GM19372 (cell line): Measurements from ENCODE around the gene PLBD1.

ENCODE experiments used
- ATAC-seq: cut with Tn5 transposase; IDR thresholded peaks from one replicate; pipeline ENCODE4 v1.9.1; 2021; ENCODE audit warnings: mild to moderate bottlenecking, low read depth, moderate library complexity; ENCODE audit not compliant: unreplicated experiment

The PLBD1 gene

DNA sequence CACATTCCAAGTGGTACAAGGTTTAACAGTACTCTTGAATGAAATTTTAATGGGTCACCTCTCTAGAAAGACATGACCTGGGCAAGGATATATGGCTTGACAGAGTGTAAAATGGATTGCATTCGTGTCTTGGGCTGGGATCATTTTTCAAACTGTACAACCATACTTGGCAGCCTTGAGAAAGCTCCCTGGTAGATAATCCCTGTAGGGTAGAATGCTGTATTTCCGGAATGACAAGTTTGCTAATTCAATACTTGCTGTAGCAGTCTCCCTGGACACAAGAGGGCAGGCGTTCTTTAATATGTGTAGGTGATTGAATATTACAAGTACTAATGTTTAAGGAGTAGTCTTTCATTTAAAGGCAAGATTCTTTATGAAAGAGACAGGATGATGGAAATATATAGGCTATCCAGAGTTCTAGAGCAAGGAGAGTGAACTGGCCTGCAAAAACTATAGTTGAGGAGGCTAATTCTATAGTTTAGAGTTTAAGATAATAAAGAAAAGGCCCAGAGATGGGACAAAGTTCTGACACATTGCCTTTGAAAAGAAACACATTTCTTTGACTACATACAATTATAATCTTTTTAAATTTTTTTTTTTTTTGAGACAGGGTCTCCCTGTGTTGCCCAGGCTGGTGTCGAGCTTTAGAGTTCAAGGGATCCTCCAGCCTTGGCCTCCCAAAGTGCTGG lies 53.4 kb downstream of the PLBD1 start:
- no peak for ATAC-seq

DNA sequence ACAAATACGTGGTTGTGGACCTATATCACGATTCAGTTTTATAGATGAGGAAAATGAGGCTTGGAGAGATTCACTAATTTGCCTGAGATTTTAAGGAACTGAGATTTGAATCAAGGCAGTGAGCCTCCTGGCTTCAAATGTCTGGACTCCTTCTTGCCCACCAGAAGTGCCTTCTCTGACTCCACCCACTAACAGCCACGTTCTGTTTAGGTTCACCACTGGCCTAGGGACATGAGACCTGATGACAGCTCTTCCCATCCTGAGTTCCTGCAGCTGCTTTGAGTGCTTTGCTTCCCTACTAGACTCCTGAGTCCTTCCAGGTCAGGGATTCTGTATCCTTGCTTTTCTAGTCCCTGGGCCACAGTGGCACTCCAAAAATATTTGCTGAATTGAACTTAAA lies 57.1 kb downstream of the PLBD1 start:
- no peak for ATAC-seq

DNA sequence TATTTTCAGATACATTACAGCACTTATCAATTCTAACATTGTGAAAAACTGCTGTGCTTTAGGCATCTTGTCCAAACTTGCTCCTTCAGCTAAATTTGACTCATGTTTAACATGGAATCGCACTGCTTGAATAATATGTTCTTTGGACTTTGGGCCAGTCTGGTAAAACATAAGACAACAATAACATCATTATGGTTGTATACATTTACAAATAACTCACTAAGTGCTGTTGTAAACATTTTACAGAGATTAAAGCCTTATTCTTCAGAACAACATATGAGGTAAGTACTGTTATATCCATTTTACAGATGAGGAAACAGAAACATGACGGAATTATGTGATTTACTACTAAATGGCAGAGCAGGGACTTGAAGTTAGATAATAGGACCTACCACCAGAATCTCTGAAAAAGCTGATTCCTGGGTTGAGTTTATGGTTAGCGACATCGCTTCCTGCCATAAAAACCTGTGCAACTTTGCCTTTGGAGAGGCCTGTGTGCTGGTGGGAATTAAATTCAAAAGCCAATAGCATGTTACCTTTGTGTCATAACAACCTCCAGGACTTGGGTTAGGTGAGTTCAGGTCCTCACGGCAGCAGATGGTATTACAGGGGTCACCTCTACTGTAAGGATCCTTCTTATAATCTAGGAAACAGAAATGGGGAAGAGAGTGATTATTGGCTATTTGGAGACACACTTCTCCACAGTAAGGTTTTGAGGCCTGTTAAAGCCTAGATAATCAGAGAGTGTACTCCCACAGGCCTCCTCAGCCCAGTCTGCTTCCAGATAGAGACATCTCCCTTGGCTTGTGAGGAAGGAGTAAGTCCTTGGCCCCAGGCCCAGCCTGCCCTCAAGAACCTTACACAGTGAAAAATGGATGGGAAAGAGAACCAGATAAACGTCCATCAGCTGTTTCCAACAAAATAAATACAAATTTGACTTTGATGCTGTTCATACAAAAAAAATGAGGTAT lies 61.8 kb downstream of the PLBD1 start:
- ATAC-seq = no peak

DNA sequence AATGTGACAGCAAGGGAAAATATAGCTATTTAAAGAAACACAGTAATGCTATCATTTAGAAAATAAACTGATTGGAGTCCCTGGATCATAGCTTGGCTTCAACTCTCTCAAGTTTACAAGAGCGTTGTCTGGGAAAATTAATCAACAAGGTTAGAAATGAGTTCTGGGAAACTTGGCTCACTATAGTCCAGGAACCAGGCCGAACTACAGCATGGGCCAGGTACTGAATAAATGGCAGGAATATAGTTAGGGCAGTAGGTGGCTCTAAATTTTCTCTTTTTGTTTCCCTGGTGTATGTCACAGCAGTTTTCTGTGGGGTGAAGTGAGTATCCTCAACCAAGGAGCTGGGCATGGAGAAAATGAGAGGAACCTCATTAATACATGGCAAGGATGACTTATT lies 72.4 kb downstream of the PLBD1 start:
- ATAC-seq = no peak

DNA sequence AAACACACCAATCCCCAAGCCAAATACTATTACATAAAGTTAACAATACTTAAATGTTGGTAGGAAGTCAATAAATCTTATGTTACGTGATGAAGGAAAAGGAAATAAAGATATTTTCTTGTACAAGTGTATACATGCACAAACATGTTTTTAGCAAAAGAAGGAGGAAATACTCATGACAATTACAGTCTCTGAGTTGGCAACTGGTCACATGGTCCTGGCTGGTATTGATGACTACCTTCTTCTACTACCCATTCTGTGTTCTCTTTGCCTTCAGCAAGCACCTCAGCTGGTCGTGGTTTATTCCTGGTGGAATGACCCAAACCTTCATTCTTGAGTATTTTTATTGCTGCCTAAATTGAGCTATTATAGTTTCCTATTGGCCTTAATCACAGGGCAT lies 84.8 kb downstream of the PLBD1 start:
- ATAC-seq = no peak

DNA sequence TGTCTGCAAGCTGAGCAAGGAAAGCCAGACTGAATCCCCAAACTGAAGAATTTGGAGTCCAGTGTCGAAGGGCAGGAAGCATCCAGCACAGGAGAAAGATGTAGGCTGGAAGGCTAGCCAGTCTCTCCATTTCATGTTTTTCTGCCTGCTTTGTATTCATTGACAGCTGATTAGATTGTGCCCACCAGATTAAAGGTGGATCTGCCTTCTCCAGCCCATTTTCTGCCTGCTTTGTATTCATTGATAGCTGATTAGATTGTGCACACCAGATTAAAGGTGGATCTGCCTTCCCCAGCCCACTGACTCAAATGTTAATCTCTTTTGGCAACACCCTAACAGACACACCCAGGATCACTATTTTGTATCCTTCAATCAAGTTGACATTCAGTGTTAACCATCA lies 85.3 kb downstream of the PLBD1 start:
- ATAC-seq = no peak

DNA sequence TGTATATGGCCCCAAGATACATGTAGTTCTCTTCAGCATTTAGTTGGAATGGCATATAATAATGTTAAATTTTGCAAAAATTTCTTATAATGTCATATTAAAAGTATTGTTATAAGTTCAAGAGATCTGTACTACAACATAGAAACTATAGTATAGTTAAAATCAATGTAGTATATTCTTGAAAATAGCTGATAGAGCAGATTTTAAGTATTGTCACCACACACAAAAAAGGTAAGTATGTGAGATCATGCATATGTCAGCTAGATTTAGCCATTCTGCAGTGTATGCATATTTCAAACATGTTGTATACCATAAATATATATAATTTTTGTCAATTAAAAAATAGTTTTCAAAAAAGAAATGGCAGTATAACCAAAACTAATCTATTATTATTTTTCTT lies 86.5 kb downstream of the PLBD1 start:
- no peak for ATAC-seq

DNA sequence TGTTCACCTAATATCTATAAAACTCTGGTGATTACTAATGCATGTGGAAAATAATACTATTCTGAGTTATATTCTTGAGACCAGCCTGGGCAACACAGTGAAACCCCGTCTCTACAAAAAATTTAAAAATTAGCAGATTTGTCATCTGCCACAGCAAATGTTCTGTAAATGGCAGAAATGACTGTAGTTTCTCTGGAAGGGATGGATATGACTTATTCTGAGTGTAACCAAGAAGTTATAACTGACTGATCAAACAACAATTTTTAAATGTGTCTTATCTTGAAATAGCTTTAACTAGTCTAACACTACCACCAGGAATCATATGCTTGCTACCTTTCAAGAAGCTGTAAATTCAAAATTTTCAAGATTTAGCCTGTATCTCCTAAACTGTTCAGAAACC lies 88.7 kb downstream of the PLBD1 start:
- no peak for ATAC-seq

DNA sequence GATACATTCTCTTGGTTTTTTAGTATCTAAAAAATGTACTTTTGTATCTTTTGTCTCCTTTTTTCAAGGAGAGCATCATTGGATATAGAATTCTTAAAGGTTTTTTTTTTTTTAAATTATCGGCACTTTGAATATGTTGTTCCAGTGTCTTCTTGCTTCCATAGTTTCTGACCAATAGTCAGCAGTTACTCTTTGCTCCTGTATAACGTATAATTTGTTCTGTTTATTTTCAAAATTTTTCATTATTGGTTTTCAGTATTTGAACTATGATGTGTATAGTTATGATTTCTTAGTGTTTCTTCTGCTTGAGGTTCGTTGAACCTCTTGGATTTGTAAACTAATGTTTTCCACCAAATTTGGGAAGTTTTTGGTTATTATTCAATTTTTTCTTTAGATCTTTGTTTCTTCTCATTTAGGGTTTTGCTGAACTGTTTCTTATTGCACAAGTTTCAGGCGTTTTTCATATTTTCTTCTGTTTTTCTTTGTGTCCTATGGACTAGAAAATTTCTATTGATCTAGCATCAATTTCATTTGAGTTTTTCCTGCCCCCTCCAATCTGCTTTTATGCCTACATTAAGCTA lies 93.9 kb downstream of the PLBD1 start:
- no peak for ATAC-seq

DNA sequence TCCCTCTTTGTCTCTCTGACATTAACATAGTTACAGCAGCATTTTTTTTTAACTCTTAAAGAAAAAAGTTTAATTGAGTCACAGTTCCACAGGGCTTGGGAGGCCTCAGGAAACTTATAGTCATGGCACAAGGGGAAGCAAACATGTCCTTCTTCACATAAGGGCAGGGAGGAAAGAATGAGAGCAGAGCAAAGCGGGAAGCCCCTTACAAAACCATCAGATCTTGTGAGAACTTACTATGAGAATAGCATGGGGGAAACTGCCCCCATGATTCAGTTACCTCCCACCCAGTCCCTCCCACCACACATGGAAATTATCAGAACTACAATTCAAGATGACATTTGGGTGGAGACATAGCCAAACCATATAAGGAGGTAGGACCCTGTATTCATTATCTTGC lies 96.2 kb downstream of the PLBD1 start:
- ATAC-seq = no peak

DNA sequence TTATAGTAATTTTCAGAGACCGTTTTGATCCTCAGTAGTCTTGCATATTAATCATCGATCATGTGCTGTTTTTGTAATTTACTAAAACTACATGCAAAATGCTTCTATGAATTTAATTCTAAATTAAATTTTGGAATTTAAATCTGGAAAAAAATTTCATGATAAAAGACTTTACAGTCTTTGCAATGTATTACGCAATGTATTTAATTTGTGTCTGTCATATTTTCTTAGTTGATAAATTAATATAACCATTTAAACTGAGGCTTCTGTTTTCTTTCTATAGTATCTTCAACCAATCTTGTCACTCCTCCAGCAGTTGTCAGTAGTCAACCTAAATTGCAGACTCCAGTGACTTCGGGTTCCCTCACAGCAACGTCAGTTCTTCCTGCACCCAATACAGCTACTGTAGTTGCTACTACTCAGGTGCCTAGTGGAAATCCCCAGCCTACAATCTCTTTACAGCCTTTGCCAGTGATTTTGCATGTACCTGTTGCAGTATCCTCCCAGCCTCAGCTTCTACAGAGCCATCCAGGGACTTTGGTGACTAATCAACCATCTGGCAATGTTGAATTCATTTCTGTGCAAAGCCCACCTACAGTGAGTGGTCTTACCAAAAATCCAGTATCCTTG lies 107.4 kb downstream of the PLBD1 start:
- ATAC-seq = no peak

DNA sequence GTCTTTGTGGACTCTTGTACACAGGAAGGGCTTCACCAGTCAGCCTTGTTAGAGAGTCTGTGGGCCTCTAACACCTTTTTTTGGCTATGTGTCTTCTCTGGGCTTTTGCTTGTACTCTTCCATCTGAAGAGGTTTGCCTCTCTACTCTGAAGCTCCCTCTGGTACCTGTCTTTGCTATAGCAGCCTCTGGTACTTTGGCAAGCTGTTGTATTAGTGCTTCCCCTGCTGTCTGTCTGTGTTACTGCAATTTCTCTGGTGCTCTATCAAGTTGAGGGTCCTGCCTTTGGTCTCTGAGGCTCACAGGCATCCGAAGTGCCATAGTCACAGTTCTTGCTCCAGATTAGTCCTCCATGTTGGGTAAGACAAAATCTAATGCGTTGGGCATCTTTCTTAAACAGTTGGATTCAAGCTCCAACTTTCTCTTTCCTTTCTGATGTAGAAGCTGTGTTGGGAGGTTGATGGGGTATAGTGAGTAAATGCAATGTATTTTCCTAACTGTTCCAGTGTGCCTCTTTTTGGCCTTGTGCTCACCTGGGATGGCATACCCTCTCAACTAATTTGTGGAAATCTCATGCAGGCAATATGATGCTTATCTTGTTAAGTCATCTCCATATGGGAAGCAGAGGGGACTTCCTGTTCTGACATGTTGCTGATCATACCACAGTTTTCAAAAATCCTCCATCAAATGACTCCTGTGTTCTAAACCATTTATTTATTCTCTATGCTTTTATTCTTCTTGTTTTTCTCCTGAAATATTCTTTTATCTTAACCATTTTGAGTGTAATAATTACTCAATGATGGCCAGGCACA lies 113.4 kb downstream of the PLBD1 start:
- ATAC-seq = no peak
